Stimulated activated CD4-positive, alpha-beta T cell treated with anti-CD3 and anti-CD28 coated beads, TNF-alpha, amount 100 ng/mL, for 4 hours (primary cell): ENCODE results near the gene VWA2.

Experiments
- DNase-seq, 3 experiments: peaks; one replicate each; pipeline ENCODE4 v3.0.0-alpha.2; 2020; ENCODE audit warnings: low read depth in 3 of 3

Gene VWA2

DNA sequence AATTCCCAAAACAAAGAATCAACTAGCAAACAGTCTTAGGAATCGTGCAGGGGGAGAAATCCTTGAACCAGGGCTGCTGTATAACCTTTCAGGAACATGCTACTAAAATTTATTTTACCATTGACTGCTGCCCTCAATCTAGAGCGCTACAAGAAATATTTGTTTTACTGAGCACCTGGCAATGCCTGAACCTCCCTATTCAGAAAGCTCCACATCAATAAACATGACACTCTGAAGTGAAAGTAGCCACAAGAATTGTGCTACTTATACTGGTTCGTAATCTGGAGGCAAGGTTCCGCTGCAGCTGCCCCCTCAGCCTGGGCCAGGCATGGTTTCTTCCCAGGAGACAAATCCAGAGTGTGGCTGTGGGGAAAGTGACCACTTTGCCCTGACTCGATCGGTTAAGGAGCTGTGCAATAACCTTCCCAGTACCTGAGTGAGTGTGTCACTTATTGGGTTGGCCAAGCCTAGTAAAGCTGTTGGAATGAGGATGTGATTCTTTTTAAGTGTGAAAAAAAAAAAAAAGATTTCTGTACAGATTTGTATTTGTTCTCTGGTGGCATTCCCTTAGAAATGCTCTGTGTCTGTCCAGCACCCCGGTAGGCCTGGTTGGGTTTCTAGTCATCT, 7.7 kb downstream of the VWA2 start:
- no peak for DNase-seq

GRCh38 chr10:114250236-114250635, 11.2 kb downstream of the VWA2 start:
- DNase-seq, result no peak

GRCh38 chr10:114250716-114251115, 11.7 kb downstream of the VWA2 start:
- DNase-seq, result no peak

DNA sequence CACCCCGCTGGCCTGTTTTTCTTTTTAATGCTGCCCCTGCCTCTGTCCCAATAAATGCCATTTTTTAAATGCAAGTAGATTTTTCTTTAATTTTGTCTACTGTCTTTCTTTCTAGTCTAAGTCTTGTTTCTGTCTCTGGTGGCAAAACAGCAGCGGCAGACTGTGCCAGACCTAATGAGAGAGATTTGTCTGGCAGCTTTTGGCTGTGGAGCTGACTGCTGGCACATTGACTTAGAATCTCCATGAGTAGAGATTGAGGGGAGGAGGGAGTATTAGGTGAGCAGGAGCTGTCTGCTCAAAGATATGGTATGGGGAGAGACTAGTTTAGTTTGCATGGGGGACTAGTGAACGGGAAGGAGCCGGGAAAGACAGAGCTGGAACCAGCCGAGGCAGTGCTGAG, 13.0 kb downstream of the VWA2 start:
- DNase-seq, result no peak

- DNase-seq, result no peak
Measured at GRCh38 chr10:114252883-114253282, 13.8 kb downstream of the VWA2 start.

DNA sequence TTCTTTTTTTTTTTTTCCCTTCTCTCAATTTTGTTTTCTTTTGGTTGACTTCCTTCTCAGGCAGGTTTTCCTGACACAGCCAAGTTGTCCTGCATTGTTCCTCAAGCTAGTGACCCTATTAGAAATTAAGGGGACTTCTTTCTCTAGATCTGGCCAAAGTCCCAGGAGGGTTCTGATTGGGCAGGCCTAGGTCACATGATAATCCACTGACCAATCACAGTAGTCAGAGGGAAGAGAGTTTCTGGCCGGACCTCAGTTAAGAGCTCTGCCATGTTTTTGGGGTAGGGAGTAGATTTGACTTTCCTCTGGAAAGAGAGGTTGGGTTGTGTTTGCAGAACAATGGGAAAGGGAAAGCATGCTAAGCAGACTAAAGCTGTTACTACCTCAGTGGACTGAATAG, 16.2 kb downstream of the VWA2 start:
- DNase-seq, result no peak

DNA sequence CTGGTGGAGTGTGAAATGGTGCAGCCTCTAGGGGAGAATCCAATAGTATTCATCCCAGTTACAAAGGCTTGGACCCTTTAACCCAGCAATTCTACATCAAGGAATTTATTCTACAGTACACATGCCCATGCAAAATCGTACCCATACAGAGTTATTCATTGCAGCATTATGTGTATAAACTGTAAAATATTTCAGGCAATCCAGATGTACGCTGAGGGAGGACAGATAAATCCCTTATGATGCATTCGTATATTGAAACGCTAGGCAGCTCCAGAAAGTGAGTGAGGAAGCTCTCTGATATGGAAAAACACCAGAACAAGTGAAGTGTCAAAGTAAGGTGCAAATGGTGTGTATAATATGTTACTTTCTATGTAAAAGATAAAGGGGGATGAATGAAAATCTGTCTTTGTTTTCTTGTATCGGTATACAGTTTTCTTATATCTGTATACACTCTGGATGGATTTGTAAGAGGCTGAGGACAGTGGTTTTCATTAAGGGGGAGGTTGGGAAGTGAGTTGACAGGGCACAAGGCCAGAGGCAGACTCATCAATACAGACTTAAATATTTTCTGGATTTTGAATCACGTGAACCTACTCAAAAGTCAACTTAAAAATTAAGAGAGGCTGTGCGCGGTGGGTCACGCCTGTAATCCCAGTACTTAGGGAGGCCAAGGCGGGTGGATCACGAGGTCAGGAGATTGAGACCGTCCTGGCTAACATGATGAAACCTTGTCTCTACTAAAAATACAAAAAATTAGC, 17.1 kb downstream of the VWA2 start:
- no peak for DNase-seq

- DNase-seq, result no peak
Measured at GRCh38 chr10:114256822-114257221, 17.8 kb downstream of the VWA2 start.

DNA sequence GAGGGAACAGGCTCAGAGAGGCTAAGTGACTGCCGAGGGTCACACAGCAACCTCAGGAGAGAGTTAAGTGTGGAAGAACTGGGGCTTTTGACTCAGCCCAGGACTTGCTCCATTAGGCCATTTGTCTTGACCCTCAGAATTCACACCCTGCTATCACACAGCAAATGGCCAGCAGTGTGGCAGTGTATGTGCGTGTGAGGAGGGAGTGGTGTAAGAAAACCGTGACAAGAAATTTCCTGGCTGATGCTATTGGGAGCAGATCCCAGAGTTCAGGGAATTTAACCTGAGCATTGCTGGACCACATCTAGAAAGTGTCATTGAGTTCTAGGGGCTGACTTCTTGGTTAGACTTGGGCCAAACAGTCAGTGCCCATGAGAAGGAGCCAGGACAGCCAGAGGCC, 18.4 kb downstream of the VWA2 start:
- DNase-seq, result no peak

GRCh38 chr10:114258274-114258840, 19.3 kb downstream of the VWA2 start:
- DNase-seq, result no peak

DNA sequence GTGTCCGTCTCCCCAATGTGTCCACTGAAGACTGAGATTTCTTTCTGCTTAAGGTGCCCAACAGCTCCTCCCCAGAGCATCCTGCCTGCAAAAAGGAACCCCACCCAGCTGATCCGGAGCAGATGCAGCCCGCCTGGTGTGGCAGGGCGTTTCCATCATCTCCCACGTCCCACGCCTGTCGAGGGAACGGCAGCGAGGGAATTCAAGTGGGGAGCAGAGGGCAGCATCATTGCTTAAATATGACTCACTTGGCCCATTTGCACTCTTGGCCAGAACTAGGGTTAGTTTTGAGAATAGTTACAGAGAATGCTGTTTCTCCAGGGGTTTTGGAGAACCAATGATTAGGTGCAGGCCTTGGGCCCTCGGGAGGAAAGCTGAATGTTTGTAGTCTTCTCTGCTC, 20.8 kb downstream of the VWA2 start:
- no peak for DNase-seq

DNA sequence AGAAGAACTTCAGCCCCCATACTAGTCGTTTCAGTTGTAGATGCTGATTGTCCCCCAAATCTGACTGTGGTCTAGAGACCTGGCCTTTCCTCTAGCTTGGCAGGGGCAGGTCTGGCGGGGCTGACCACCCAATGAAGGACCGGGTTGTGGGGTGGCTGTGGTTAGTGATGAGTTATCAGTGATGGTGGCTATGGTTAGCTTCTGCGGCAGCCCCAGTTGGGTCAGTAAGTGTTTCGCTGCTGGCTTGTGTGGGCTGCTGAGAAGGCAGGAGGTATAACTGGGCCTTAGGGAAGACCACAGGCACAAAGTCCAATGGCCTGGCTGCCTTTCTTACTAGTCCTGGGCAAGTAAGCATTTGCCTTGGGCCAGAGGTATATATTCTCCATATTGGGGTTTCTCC, 21.3 kb downstream of the VWA2 start:
- DNase-seq, result no peak

DNA sequence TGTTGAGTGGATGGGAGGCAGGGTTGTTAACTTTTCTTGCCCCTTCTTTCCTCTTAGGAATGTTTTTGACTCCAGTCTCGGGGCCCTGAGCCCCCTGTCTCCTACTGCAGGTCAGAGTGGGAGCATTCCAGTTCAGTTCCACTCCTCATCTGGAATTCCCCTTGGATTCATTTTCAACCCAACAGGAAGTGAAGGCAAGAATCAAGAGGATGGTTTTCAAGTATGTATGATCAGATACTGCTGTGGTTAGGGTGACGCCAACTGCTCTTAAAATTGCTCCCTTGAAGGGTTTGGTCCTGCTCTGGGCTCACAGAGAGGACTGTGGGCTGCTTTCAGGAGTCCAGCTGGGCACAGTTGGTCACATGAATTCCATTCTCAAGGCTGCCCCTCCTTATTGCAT, 22.0 kb downstream of the VWA2 start:
- DNase-seq, result no peak

DNA sequence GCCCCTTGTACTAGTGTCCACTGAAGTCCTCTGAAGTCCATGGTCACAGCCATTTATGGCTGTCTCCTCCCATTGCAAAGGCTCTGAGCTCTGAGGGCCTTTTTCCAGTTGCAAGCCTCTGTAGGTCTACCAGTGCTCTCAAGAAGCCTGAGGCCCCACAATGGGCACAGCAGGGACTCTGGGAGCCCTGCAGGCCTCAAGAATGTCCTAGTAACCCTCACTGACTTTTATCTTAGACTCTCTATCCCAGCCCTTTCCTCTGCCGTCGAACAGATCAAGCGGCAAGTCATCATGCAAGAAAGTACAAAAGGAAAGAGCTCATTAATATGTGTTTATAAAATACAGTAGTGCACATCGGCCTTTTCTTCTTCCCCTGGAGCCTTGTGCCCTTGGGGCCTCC, 23.4 kb downstream of the VWA2 start:
- no peak for DNase-seq

- no peak for DNase-seq
Measured at GRCh38 chr10:114265392-114266053, 26.5 kb downstream of the VWA2 start.

DNA sequence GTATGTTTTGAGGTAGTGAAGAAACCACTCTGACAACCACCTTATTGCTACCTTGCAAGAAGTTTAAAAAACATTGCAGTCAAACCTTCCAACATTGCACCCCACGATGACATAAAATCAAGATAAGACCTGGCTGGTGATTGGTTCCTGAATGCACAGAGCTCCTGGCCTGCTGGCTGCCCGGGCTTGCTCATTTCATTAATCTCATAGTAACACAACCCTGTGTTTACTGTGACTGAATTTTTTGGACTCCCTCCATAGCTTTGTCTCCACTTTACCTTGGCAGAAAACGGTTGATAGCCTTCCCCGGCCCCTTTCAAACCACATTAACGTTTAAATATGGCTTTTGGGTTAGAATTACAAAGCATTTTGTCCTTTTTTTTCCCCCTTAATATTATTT, 27.5 kb downstream of the VWA2 start:
- no peak for DNase-seq

DNA sequence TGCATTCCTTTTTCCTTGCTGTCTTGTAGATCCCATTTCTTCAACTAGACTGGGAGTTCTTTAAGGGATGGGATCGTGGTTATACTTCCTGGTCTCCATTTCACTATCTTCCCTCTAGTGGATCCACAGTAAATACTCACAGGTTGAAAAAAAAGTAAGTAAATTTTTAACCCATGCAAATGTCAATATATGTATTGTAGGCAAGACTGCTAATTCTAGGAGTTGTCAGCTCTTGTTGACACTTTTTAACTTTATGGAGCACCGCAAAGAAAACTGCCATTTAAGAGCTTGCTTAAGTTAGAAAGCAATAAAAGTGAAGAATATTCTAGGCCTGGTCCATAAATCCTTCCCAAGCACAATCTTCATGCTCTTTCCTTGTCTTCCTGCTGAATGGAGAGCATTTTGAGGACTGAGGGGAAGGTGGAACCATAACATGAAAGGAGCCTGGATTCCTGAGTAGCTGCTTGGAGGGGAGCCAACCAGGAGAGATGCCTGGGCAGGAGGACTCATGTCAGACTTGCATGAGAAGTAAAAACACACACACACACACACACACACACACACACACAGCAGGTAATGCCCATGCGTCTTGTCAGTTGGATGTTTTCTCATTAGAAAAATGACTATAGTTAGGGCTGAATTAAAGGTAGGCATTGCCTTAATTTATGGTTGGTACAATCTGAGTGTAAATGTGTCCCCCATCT, 32.2 kb downstream of the VWA2 start:
- no peak for DNase-seq

DNA sequence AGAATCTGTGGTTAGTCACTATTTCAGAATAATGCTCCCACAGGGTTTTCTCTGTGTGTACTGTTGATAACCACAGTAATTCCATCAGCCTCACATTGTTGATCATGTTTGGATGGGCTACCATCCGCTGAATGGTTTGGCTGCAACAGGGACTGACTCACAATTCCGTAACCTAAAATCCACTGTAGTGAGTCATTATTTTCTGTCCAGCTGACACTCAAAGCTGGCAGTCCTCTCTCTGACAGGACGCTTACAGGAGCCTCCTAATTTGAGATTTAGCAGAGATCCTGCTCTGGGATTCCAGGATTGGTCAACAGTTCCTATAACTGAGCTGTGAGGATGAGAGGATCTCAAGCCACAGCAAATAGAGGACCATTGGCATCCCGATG, 32.7 kb downstream of the VWA2 start:
- DNase-seq, result no peak

GRCh38 chr10:114272696-114273095, 33.6 kb downstream of the VWA2 start:
- DNase-seq, result no peak

- no peak for DNase-seq
Measured at GRCh38 chr10:114273910-114274309, 34.9 kb downstream of the VWA2 start.

GRCh38 chr10:114274616-114275453, 35.8 kb downstream of the VWA2 start:
- DNase-seq, result no peak
